HepG2 (cell line): Measurements from ENCODE around the gene BMP2. TPM values are rescaled to one million over a fixed set of nuclear protein-coding genes. Genes with fewer than 3 reads are reported as not detected.

Experiments used
- CC2D1A ChIP-seq: sonication (generic); formaldehyde crosslinking; IDR thresholded peaks from 2 replicates; pipeline ENCODE4 v1.8.1; 2023; ENCODE audit warnings: mild to moderate bottlenecking, missing genetic modification reagents
- CCAR2 ChIP-seq: fragments of 200-400 bp; formaldehyde crosslinking; optimal IDR thresholded peaks from 2 replicates; pipeline ENCODE3; 2018; ENCODE audit warnings: low read depth, mild to moderate bottlenecking, low read length, moderate library complexity
- CTCF ChIP-seq: sonication (generic); formaldehyde crosslinking; IDR thresholded peaks from 2 replicates; pipeline ENCODE4 v1.5.0; 2020; ENCODE audit warnings: mild to moderate bottlenecking, missing genetic modification reagents, moderate library complexity
- GFI1 ChIP-seq: sonication (generic); formaldehyde crosslinking; IDR thresholded peaks from 2 replicates; pipeline ENCODE4 v1.5.0; 2020; ENCODE audit warnings: missing genetic modification reagents, mild to moderate bottlenecking, borderline replicate concordance
- HMG20B ChIP-seq: conservative IDR thresholded peaks from 2 replicates; pipeline ENCODE4 v1.6.1; 2016; ENCODE audit warnings: missing genetic modification reagents, missing compliant biosample characterization
- IKZF5 ChIP-seq: IDR thresholded peaks from 2 replicates; pipeline ENCODE4 v1.6.1; 2018; ENCODE audit warnings: missing genetic modification reagents, mild to moderate bottlenecking, missing compliant biosample characterization
- KDM1A ChIP-seq: IDR thresholded peaks from 2 replicates; pipeline ENCODE4 v1.6.1; 2016; ENCODE audit warnings: missing compliant biosample characterization
- NFYC ChIP-seq: IDR thresholded peaks from 2 replicates; pipeline ENCODE4 v1.6.1; 2016; ENCODE audit warnings: missing genetic modification reagents, missing compliant biosample characterization
- NR0B2 ChIP-seq: sonication (generic); formaldehyde crosslinking; IDR thresholded peaks from 2 replicates; pipeline ENCODE4 v1.4.0; 2020; ENCODE audit warnings: mild to moderate bottlenecking, missing genetic modification reagents
- RFXANK ChIP-seq: IDR thresholded peaks from 2 replicates; pipeline ENCODE4 v1.6.1; 2016
- RNF219 ChIP-seq: sonication (generic); formaldehyde crosslinking; IDR thresholded peaks from 2 replicates; pipeline ENCODE4 v1.5.0; 2020; ENCODE audit warnings: mild to moderate bottlenecking, missing genetic modification reagents
- SIN3B ChIP-seq: fragments of 150-350 bp; IDR thresholded peaks from 2 replicates; pipeline ENCODE4 v1.6.1; 2014; ENCODE audit warnings: low read length
- TAF1 ChIP-seq: sonication (generic); formaldehyde crosslinking; IDR thresholded peaks from 2 replicates; pipeline ENCODE4 v1.4.0; 2020; ENCODE audit warnings: missing genetic modification reagents
- ZNF20 ChIP-seq: sonication (generic); formaldehyde crosslinking; IDR thresholded peaks from 2 replicates; pipeline ENCODE4 v1.4.0; 2020; ENCODE audit warnings: mild to moderate bottlenecking, moderate library complexity, missing genetic modification reagents
- ZNF235 ChIP-seq: sonication (generic); formaldehyde crosslinking; IDR thresholded peaks from 2 replicates; pipeline ENCODE4 v1.8.1; 2023; ENCODE audit warnings: mild to moderate bottlenecking, missing genetic modification reagents, borderline replicate concordance
- ZNF883 ChIP-seq: sonication (generic); formaldehyde crosslinking; IDR thresholded peaks from 2 replicates; pipeline ENCODE4 v1.5.1; 2020; ENCODE audit warnings: mild to moderate bottlenecking, missing genetic modification reagents; ENCODE audit errors: not compliant biosample characterization
- polyA plus RNA-seq, 8 experiments: library from polyadenylated mRNA; depleted of rRNA in 3 of 8; stranded (reverse) in 7 of 8; unstranded in 1 of 8; fragments of >200 nt; fragmentation: Illumina TruSeq in 4 of 8; extraction: Trizol in 4 of 8; gene quantifications; 2 replicates each; pipeline versions ENCODE4 v1.2.1 to v1.2.3, GENCODE V29; 2011 to 2016; ENCODE audit warnings: low read depth in 4 of 8, missing spikeins in 1 of 8, mixed read lengths in 1 of 8; ENCODE audit not compliant: insufficient read depth in 1 of 8
- total RNA-seq, 5 experiments: library from RNA; depleted of rRNA; stranded (reverse); fragments of >200 nt; fragmentation: Illumina TruSeq; extraction: Trizol; gene quantifications; 2 replicates each; pipeline ENCODE4 v1.2.3, GENCODE V29; 2016; ENCODE audit warnings: low read depth in 1 of 5
- TF ChIP-seq, protein P1 (sequence below): sonication (generic); formaldehyde crosslinking; IDR thresholded peaks from 2 replicates; pipeline ENCODE4 v1.4.0; 2020; ENCODE audit warnings: missing genetic modification reagents
- TF ChIP-seq, protein P2 (sequence below): sonication (generic); formaldehyde crosslinking; IDR thresholded peaks from 2 replicates; pipeline ENCODE4 v1.5.1; 2020; ENCODE audit warnings: missing genetic modification reagents, mild to moderate bottlenecking, borderline replicate concordance
- TF ChIP-seq, protein P3 (sequence below): sonication (generic); formaldehyde crosslinking; IDR thresholded peaks from 2 replicates; pipeline ENCODE4 v1.5.0; 2020; ENCODE audit warnings: missing genetic modification reagents

BMP2 gene
- total and polyA plus RNA-seq, 2 of the 13 experiments (the other 11 are each of a cell fraction or from before 2014, with no cell fraction given), result 0.02 to 0.03 TPM

GRCh38 chr20:6767536-6768227 is at the start of gene BMP2 (continued):
- TF ChIP-seq RNF219 (CRISPR knock-in tag), result no peak
- TF ChIP-seq NR0B2, result peak; percentile 59; the same call in 1 of the 2 replicates
- TF ChIP-seq GFI1 (CRISPR knock-in tag), result no peak
- no peak for TF ChIP-seq RFXANK (CRISPR knock-in tag)
- peak; percentile 28; the same call in 1 of the 2 replicates for TF ChIP-seq CTCF
- TF ChIP-seq HMG20B (CRISPR knock-in tag), result no peak
- 0 out of 2 replicates have a peak, but pooled peaks have one; percentile 66 for TF ChIP-seq ZNF235 (CRISPR knock-in tag)
- TF ChIP-seq ZNF883 (CRISPR knock-in tag), result peak; percentile 16
- no peak for TF ChIP-seq SIN3B
- no peak for TF ChIP-seq NFYC
- no peak for TF ChIP-seq TAF1
- TF ChIP-seq, protein P1, sequence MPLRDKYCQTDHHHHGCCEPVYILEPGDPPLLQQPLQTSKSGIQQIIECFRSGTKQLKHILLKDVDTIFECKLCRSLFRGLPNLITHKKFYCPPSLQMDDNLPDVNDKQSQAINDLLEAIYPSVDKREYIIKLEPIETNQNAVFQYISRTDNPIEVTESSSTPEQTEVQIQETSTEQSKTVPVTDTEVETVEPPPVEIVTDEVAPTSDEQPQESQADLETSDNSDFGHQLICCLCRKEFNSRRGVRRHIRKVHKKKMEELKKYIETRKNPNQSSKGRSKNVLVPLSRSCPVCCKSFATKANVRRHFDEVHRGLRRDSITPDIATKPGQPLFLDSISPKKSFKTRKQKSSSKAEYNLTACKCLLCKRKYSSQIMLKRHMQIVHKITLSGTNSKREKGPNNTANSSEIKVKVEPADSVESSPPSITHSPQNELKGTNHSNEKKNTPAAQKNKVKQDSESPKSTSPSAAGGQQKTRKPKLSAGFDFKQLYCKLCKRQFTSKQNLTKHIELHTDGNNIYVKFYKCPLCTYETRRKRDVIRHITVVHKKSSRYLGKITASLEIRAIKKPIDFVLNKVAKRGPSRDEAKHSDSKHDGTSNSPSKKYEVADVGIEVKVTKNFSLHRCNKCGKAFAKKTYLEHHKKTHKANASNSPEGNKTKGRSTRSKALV (CRISPR knock-in tag), result peak; percentile 99
- TF ChIP-seq CCAR2, result no peak
- TF ChIP-seq KDM1A (CRISPR knock-in tag), result no peak
- no peak for TF ChIP-seq ZNF20
- no peak for TF ChIP-seq IKZF5 (CRISPR knock-in tag)
- TF ChIP-seq, protein P2, sequence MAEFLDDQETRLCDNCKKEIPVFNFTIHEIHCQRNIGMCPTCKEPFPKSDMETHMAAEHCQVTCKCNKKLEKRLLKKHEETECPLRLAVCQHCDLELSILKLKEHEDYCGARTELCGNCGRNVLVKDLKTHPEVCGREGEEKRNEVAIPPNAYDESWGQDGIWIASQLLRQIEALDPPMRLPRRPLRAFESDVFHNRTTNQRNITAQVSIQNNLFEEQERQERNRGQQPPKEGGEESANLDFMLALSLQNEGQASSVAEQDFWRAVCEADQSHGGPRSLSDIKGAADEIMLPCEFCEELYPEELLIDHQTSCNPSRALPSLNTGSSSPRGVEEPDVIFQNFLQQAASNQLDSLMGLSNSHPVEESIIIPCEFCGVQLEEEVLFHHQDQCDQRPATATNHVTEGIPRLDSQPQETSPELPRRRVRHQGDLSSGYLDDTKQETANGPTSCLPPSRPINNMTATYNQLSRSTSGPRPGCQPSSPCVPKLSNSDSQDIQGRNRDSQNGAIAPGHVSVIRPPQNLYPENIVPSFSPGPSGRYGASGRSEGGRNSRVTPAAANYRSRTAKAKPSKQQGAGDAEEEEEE, result no peak
- TF ChIP-seq, protein P3, sequence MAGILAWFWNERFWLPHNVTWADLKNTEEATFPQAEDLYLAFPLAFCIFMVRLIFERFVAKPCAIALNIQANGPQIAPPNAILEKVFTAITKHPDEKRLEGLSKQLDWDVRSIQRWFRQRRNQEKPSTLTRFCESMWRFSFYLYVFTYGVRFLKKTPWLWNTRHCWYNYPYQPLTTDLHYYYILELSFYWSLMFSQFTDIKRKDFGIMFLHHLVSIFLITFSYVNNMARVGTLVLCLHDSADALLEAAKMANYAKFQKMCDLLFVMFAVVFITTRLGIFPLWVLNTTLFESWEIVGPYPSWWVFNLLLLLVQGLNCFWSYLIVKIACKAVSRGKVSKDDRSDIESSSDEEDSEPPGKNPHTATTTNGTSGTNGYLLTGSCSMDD (CRISPR knock-in tag), result no peak
- TF ChIP-seq CC2D1A (CRISPR knock-in tag), result no peak
